Activated gamma-delta T cell treated with anti-CD3 and anti-CD28 coated beads, Interleukin-2, amount 50 U/mL, for 16 hours (primary cell): ENCODE measurements around the gene STAT3.
"Not testable (repeated sequence)": the region's sequence is repeated elsewhere in the genome, so short reads cannot be mapped to it uniquely, and the experiment has no call there.

ENCODE experiments used
- DNase-seq: peaks from one replicate; pipeline ENCODE4 v3.0.0-alpha.2; 2020; ENCODE audit warnings: low read depth

Gene STAT3

DNA sequence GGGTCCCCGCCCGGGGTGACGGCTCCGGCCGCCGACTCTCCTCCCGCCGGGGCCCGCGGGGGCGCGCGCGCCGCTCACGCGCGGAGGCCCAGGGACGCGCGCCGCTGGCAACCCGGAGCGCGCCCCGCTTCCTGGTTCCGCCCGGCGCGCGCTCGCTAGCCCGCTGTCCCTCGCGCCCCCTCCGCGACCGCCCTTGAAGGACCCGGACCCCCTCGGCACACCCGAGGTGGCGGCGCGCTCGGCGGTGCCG is 112.0 kb downstream of the STAT3 start, which contains the start of gene STAT5B:
STAT5B (minus strand) TSS at position 33 of the 250 bp plus-strand sequence. CDS start 44,264 bp downstream, outside the sequence.
- DNase-seq: peak; percentile 43

DNA sequence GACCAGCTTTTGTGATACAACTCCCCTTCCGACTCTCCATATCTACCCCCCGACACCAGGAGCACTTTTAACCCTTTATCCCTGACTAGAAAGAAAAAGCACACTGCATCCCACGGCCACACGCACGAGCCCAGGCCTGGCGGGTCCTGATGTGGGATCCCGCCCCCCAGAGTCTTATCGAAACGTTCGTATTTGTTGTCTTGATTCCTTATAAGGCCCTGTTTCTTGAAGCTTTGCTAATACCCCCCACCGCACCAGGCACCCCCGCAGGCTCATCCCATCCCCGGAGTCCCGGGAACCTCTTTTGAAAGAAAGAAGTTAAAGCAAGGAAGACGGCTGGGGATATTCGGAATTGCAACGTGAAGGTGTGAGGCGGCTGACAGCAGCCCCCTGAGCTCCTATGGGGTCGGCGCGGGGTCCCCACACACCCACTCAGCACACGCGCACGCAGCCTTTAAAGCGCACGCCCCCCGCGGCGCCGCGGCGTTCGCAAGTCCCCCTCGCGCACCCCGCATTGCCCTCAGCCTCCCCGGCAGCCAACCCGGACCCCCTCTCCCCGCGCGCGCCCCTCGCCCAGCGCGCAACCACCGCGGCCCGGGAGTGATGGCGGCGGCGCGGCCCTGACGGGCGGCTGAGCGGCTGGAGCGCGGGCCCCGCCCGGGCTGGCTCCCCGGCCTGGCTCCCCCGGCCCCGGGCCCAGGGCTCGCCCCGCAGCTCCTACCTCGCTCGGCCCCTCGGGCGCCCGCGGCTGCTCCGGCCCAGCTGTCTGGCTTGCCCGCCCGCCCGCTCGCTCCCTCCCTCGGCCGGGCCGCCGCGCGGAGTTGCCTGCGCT is 112.5 kb downstream of the STAT3 start:
- DNase-seq: no peak

DNA sequence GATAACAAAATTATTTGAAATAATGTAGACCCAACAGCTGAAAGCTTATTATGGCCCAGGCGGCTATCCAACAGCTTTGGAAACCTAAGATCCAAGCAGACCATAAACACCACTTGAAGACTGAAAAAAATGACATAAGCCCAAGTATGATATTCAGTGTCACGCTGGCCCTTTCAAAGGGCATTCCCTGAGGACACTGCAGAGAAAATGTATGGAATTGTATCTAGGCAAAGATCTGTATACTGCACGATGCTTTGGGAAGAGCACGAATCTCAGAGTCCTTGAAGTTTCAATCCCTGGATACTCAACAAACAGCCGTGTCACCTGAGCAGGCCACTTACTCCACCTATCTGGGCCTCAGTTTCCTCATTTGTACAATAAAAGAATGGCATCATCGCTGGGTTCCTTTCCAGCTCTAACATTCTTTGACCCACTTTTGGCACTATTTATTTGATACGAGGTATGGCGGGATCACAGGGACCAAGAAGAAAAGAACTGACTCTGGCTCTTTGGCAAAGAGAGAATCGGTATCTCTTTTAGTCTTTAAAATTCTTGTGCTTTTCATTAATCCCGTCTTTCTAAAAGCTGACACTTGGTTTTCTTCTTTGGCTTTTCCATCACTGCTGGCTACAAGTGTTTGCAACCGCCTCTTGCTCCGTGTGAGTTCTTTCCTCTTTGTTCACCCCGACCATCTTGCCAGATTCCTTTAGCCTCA is 113.3 kb downstream of the STAT3 start:
- no peak for DNase-seq

DNA sequence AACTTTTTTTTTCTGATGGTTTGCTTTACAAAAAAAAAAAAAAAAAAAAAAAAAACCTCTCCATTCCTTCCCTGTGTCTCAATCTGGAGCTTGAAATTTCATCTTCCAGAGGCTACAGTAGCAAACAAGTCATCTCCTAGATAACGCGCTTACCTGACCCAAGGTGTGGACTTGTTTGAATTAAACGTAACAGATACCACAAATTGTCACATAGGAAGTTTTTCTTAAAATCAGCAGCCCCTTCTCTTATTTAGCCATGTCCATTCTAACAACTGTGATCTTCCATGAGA is 114.0 kb downstream of the STAT3 start:
- DNase-seq: no peak

DNA sequence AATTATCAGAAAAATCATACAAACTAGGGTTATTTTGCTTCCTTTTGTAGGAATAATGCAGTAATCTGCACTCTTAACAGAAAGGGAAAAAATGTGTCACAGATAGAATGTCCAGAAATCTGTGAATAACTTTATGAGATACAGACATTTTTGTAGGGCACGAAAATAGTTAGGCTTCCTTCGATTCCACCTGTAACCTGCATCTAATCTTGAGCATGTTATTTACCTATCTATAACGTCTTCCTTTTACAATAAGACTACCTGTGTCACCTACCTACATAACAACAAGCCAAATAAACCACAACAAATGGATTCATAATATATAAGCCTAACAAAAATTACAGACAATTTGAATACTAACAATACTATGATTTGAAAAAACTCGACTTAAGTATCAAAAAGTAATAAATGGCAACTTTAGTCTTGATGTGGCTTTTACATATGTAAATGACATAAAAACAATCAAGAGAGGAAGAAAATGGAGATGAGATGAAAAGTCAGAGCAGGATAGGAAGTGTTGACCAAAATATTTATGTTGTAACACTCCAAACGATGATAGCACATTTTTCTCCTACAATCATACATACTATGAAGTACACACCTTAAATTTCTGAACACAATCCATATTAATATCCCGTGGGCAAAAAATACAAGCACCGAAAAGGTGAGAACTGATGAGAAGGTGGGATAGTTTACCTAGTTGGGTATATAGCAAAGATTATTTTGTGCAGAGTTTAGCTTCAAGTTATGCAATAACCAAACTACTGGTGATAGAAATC is 114.6 kb downstream of the STAT3 start:
- no peak for DNase-seq

DNA sequence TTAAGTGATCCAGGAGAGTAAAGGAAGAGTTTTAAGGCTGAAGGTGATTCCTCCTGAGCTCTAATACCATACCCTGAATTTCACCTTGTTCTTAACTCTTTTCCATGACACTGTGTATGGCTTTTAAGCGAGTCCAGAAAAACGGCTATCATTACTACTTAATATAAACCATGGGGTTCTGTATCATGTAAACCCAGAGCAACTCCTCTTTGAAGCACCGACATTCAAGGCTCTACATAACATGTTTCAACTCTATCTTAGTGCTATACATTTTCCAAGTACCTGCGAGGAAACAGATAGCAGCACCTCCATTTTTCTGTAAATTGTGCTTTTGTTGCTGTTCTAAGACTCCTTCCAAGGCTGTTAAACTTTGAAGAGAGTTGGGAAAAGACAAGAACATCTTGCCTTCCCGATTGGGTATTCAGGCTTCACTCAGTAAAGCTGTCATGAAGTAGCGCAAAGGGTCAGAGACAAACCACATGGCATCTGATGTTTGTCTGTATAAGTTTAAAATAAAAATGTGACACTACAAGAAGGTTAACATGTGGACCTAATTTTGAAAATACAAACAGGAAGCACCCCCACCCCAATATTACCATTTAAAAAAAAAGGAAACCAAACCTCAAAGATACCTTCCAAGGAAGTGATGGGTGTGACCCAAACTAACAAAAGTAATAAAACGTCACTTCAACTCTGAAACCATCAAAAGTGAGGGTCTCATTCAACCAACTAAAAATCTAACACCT is 115.9 kb downstream of the STAT3 start:
- DNase-seq: no peak

DNA sequence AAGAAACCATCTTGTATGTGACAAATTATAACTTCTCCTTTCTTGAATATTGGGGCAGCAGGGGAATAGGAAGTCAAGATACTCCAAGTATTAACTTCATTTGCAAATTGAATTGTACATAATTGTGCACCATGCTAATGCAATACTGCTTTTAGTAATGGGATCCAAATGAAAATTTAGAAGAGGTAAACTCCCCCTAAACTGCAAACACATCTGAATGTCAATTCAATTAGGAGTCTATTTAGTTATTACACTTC is 116.5 kb downstream of the STAT3 start:
- DNase-seq: no peak

DNA sequence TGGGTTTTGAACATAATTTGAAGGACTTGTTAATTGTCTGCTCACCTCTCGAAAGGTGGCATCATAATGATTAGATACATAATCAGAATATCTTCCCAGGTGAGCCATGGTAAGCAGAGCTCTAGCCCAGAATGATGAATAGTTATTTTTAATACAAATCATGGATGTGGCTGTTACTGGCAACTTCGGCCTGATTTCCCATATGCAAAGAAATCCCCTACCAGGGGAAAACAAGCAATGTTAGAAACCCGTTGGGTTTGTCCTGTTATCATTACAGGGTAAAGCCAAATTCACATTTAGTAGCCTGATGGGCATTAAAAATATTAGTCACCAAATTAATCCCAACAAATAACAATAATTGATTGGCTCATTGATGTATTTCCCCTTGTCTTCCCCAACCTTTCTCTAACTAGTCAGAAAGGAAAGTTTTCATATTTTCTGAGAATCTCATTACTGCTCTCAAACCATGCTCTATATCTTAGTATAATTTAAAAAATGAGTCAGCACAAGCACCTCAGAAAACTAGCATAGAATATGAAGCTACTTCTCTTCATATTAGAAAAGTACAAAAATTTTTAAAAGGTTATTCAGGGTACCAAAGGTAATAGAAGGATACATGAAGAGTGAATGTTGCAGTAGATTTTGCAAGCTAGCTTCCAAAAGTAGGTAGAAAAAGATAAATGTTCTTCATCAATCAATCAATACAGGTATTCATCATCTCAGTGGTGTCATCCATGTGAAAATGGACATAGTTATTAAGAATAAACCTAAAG is 117.0 kb downstream of the STAT3 start:
- DNase-seq: no peak

DNA sequence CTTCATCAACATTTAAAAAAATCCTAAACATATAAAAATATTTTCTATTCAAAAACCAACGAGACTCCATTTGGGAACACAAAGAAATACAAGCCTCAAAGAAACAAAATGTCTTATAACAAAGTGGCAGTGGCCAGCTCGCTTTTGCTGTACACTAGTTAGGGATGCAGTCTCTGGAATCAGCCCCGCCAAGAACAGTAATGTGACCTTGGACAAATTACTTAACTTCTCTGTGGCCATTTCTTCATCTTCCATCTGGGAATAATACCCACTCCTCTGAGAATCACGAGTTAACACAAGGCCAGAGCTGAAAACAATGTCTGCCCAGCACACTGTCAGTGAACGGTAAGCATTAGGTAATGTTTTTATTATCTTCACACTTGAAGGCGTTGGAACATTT is 117.6 kb downstream of the STAT3 start:
- DNase-seq: no peak

DNA sequence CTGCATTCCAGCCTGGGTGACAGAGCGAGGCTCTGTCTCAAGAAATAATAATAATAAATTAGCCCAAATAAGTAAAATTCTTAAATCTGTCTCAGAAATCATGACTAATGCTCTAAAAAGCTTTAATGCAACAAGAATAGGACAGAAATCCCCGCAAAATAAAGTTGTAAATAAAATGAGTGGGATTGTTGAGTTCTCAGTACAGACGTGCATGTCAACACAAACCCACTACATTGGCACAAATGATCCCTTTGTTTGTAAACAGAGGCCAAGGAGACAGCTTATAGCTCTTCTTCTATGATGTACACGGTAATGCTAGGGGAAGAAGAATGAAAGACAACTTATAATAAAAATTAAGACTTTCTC is 118.1 kb downstream of the STAT3 start:
- DNase-seq: no peak

DNA sequence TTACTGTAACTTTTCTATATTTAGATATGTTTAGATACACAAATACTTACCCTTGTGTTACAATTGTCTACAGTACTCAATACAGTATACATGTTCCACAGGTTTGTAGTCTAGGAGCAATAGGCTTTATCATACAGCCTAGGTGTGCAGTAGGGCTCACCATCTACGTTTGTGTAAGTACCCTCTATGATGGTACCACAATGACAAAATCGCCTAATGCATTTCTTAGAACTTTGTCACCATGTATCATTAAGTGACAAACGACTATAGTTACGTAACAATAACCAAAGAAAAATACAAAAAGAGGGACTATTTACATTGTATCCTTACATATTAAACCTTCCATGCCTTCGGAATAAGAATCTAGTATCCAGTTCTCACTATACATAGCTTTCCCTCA is 120.0 kb downstream of the STAT3 start:
- DNase-seq: no peak

DNA sequence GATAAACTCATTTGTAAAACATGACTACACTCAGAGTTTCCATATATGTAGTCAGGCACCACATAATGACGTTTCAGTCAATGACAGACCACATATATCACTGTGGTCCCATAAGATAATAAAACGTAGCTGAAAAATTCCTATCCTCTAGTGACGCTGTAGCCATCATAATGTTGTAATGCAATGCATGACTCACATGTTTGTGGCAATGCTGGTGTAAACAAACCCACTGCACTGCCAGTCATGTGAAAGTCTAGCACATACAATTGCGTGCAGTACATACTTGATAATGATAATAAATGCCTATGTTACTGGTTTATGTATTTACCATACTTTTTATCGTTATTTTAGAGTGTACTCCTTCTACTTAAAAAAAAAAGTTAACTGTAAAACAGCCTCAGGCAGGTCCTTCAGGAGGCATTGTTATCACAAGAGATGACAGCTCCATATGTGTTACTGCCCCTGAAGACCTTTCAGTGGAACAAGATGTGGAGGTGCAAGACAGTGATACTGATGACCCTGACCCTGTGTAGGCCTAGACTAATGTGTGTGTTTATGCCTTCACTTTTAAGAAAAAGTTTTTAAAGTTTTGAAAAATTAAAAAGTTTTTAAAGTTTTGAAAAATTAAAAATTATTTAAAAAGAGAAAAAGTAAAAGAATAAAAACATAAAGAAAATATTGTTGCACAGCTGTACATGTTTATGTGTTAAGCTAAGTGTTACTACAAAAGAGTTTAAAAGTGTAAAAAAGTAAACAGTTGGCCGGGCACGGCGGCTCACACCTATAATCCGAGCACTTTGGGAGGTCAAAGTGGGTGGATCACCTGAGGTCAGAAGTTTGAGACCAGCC is 121.1 kb downstream of the STAT3 start:
- no peak for DNase-seq

DNA sequence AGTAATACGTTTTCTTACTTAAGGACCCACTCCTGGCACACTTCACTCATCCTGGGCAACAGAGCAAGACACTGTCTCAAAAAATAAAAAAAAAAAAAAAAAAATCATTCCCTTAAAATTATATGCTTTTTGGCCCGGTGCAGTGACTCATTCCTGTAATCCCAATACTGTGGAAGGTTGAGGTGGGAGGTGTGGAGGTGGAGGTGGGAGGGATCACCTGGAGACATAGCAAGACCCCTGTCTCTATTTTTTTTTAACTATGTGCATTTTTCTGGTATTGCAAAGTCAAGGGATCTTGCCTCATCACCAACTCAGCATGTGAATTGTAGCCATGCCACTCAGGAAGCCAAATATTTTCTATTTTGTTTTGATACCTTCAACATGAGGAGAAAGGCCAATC is 121.8 kb downstream of the STAT3 start:
- no peak for DNase-seq

DNA sequence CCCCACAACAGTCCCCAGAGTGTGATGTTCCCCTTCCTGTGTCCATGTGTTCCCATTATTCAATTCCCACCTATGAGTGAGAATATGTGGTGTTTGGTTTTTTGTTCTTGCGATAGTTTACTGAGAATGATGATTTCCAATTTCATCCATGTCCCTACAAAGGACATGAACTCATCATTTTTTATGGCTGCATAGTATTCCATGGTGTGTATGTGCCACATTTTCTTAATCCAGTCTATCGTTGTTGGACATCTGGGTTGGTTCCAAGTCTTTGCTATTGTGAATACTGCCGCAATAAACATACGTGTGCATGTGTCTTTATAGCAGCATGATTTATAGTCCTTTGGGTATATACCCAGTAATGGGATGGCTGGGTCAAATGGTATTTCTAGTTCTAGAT is 123.9 kb downstream of the STAT3 start:
- not testable (repeated sequence) for DNase-seq
